ENCODE data around the gene SAMD4B.

- no peak for TF ChIP-seq CTCF (conservative IDR thresholded peaks at IDR 0.05 in 1 of 2, IDR thresholded peaks at IDR 0.05 in 1 of 2; ENCODE audit: low read depth in 1 of 2, low read length in 2 of 2)
- TF ChIP-seq EZH2 (IDR thresholded peaks at IDR 0.05; ENCODE audit: low read length, missing control alignments): no peak
These were observed 37.7 kb downstream of the SAMD4B start for GRCh38 chr19:39379865-39380396.

All from fibroblast of lung (primary cell).